Skin of body (tissue), 2 donors: Measurements from ENCODE around the gene EPHA7. TPM values are rescaled to one million over a fixed set of nuclear protein-coding genes. Genes with fewer than 3 reads are reported as not detected.

Source experiments
- DNase-seq: peaks from one replicate; lab custom pipeline; 2025; lab: John Stamatoyannopoulos, UW
- total RNA-seq: library from RNA; depleted of rRNA; stranded (reverse); fragments of >200 nt; gene quantifications from one replicate; pipeline ENCODE4 v1.2.3, GENCODE V29; 2014

EPHA7 gene
- total RNA-seq, 1 donor from 2014 or later: 2.3 TPM

DNA sequence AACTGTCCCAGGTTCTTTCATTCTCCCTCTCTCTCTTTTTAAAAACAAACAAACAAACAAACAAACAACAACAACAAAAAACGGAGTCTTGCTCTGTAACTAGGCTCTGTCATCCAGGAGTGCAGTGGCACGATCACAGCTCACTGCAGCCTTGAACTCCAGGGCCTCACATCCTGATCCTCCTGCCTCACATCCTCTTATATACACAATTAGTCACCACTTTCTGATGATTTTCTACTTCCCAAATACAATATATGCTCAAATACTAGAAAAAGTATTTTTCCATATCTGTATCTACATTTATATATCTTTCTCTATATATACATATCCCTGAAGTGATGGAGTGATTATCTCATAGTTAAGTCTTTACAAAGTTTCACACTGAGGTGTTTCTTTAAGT, 170.7 kb downstream of the EPHA7 start:
- DNase-seq: no peak

GRCh38 chr6:93243231-93243778, 176.1 kb downstream of the EPHA7 start:
- no peak for DNase-seq

DNA sequence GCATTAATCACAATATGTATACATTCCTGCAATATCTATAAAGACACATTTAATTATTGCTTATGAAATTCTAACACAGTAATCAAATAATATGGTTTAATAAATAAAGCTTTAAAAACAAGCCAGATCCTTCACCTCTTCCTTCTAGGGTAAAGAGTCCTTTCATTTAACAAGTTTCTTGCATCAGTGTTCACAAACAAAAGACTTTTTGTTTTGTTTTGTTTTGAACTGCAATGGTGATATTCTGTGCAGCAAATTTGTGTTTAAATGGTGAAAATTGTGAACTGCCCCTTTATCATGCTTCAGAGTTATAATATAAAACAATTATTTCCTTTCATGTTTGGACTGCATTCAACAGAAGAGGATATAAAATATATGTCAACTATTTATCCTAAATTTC, 177.3 kb downstream of the EPHA7 start:
- DNase-seq: no peak

DNA sequence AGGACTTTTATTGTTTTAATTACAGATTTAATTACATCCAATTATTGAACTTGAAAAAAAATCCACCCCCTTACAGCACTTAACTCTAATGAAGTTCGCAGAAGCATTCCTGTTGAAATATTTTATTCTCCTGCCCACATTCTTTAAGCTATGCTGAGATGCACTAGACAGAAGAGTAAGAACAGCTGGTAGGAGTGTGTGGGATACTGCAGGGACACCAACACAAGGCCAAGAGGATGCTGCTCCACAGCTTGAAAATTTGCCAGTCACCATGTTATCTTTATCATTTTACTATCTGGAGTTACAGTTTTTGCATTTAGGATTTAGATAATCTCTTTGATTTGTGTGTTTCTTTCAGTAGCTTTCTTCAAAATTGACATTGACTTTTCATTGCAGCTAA, 180.7 kb downstream of the EPHA7 start:
- no peak for DNase-seq

GRCh38 chr6:93235775-93236174, 183.6 kb downstream of the EPHA7 start:
- DNase-seq: no peak

DNA sequence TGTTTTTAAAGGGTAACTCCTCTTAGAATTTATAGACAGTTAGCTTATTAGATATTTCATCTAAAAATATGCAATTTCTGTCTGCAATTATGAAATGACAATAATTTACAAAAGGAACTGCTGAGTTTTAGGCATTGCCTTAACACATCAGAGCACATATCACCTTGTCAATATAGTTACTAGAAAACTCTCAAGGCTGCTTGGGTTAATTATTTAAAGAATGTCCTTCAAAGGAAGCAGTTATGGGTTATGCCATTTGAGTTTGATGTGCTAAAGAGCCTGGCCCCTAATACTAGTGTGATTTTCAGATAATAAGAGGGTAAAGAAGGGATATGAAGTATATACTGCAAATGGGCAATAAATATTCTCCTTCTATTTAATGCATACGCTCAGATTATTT, 192.5 kb downstream of the EPHA7 start:
- no peak for DNase-seq

GRCh38 chr6:93222071-93222851, 197.1 kb downstream of the EPHA7 start:
- DNase-seq: no peak

DNA sequence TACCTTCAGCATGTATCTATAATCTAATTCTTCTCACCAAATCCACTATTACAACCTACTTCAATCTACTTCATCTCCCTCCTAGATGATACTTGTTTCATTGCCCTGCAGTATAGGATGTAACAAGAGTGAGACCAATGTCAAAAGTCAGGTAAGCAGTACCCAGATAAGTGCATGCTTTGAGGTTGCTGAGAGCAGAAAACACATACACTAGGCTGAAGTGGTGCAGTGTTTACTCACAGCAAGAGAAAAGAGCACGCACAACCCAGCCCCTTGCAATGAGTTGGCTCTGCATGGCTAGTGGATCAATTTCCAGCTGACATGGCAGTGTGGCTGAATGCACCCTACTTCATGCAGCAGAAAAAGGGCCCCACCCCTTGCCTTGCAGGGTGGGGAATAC, 199.9 kb downstream of the EPHA7 start:
- DNase-seq: no peak

- peak; percentile 25 for DNase-seq
Measured at GRCh38 chr6:93218096-93218495, 201.3 kb downstream of the EPHA7 start.

DNA sequence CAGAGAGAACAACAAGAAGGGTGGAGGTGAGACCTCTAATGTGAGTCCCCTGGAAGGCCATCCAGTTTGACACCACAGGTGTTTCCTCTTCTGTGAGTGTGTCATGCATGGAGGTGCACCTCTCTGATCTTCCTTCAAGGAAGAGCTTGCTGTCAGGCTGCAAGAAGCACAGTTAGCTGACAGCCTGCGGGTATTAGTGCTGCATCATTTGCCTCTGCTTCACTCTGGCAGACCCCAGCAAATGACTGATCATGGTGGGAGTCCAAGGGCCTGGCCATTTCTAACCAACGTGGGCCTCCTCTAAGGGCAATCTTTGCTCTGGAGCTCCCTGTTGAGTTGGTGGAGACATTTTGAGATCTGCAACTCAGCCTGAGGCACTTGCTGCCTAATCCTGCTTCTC, 206.3 kb downstream of the EPHA7 start:
- no peak for DNase-seq

DNA sequence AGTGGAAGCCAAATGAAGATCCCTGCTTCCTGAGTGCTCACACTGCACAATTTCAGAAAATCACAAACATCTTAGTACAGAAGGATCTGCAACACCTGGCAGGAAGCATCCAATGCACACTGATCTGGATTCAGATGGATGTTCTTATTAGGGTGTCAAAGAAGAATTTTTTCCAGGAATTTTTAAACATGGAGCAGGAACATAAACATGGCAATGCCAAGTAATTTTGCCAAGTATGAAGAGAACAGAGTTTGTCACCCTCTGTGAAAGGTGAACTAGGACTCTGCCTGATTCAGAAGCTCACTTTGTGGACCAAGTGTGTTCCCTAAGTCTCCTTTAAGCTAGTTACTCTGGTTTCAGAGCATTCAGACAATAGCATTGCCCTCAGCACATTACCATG, 208.5 kb downstream of the EPHA7 start:
- DNase-seq: no peak

DNA sequence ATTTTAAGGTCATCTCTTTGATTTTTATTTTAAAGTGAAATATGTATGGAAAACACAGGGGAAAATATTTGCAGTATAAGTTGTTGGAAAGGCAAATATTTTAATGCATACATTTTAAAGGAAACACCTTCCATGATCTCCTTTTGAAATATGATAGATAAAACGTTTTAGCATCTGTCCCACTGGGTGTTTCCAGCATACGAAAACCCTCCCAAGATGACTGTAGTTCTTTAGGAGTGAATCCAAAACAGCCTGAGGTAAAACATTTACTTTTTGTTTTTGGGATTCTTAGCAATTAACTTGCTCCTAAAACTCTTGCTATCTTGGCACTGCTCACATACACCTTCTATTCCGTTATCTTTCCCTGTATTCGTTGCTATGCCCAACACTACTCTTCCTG, 210.0 kb downstream of the EPHA7 start:
- no peak for DNase-seq

DNA sequence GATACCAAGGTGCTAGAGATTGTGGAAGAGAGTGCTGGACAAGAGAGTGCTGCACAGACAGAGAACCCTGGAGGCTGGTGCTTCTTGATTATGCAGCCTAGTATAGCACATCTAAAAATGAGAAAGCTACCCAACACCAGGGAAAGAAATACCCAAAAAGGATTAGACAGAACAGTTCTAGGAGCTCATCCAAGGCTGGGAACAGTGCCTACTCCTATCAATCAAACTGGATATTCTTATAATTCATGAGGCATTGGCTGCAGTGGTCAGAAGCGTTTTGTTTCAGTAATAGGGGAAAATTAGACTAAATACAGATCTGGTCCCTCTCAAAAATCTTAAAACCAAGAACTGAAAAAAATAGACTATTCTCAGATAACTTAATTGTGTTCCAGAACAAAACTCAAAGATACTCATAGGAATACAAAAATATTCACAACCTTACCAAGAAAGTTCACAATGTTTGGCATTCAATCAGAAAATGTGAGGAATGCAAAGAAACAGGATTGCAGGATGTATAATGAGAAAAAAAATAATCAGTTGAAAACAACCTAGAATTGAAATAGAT, 222.9 kb downstream of the EPHA7 start:
- peak; percentile 10 for DNase-seq

DNA sequence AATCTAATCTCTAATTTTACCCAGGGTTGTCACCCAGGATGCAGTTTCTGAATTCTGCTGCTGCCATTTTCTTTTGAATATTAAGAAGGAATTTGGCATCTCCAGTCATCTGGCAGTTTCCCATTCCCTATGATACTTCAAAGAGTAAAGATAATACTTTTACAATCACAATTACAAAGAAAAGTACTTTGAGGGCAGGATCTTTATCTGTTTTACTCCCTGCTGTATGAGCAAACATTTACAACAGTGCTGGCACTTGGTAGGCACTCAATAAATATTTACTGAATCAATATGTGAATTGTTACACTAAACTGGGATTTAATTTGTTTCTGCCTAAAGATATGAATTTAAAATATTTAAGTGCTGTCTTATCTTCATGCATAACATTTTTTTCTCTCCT, 224.9 kb downstream of the EPHA7 start:
- DNase-seq: no peak

GRCh38 chr6:93193868-93194267, 225.5 kb downstream of the EPHA7 start:
- DNase-seq: no peak
